ENCODE measurements around the gene CPHXL2. TPM values are rescaled to one million over a fixed set of nuclear protein-coding genes. Genes with fewer than 3 reads are reported as not detected.

The CPHXL2 gene
- total RNA-seq, 1 donor from 2014 or later, result not detected

GRCh38 chr16:75640598-75640997 lies 36.2 kb downstream of the CPHXL2 start:
- no peak overlapping the region for H3K4me3 ChIP-seq
- DNase-seq (ENCODE audit: low spot score in 2 of 2), result no peak
- H3K27ac ChIP-seq, result no peak overlapping the region
- intact Hi-C loops (cut with DNase I), result no loop called here
- TF ChIP-seq CTCF (IDR thresholded peaks at IDR 0.05), result no peak
- H3K4me1 ChIP-seq, result peaks cover 0 to 6% of the 10 kb centered on the region in 2 donors
- no peaks in the 10 kb centered on the region for H3K27me3 ChIP-seq
- no peaks in the 10 kb centered on the region for H3K9me3 ChIP-seq
- peaks cover 47 to 84% of the 10 kb centered on the region in 2 donors for H3K36me3 ChIP-seq

- Histone ChIP-seq H3K4me1 (no peaks in the 10 kb centered on the region), H3K4me3 (no peak overlapping the region), H3K27ac (no peak overlapping the region), H3K36me3 (peaks cover 79 to 100% of the 10 kb centered on the region in 2 donors), H3K27me3 (no peaks in the 10 kb centered on the region), H3K9me3 (no peaks in the 10 kb centered on the region)
- no peak for DNase-seq (ENCODE audit: low spot score in 2 of 2)
- TF ChIP-seq CTCF (IDR thresholded peaks at IDR 0.05), result no peak
- intact Hi-C loops (cut with DNase I), result no loop called here
These were observed 41.8 kb downstream of the CPHXL2 start for GRCh38 chr16:75635036-75635435.

GRCh38 chr16:75632857-75633256 lies 44.0 kb downstream of the CPHXL2 start:
- intact Hi-C loops (cut with DNase I), result no loop called here
- H3K36me3 ChIP-seq, result peaks cover 87 to 100% of the 10 kb centered on the region in 2 donors
- DNase-seq (ENCODE audit: low spot score in 2 of 2), result no peak
- H3K4me3 ChIP-seq, result no peak overlapping the region
- H3K27me3 ChIP-seq, result no peaks in the 10 kb centered on the region
- H3K27ac ChIP-seq, result no peak overlapping the region
- H3K4me1 ChIP-seq, result no peaks in the 10 kb centered on the region
- TF ChIP-seq CTCF (IDR thresholded peaks at IDR 0.05), result no peak
- no peaks in the 10 kb centered on the region for H3K9me3 ChIP-seq

- H3K27ac ChIP-seq, result no peak overlapping the region
- TF ChIP-seq CTCF (IDR thresholded peaks at IDR 0.05), result no peak
- H3K9me3 ChIP-seq, result no peaks in the 10 kb centered on the region
- no peaks in the 10 kb centered on the region for H3K27me3 ChIP-seq
- DNase-seq (ENCODE audit: low spot score in 2 of 2), result no peak
- H3K36me3 ChIP-seq, result peaks cover 81 to 94% of the 10 kb centered on the region in 2 donors
- no peaks in the 10 kb centered on the region for H3K4me1 ChIP-seq
- H3K4me3 ChIP-seq, result no peak overlapping the region
- intact Hi-C loops (cut with DNase I), result no loop called here
These were observed 46.8 kb downstream of the CPHXL2 start for GRCh38 chr16:75630052-75630451.

- H3K4me3 ChIP-seq, result no peak overlapping the region
- TF ChIP-seq CTCF (IDR thresholded peaks at IDR 0.05), result no peak
- H3K27ac ChIP-seq, result no peak overlapping the region
- intact Hi-C loops (cut with DNase I), result loop anchor here (10.0 kb wide), 1 partner anchor 644 kb away; the partner anchor contains the start of gene WDR59
- H3K4me1 ChIP-seq, result no peaks in the 10 kb centered on the region
- H3K36me3 ChIP-seq, result peaks cover 73 to 85% of the 10 kb centered on the region in 2 donors
- H3K9me3 ChIP-seq, result no peaks in the 10 kb centered on the region
- H3K27me3 ChIP-seq, result no peaks in the 10 kb centered on the region
- no peak for DNase-seq (ENCODE audit: low spot score in 2 of 2)
These were observed 47.7 kb downstream of the CPHXL2 start for GRCh38 chr16:75629132-75629531.

GRCh38 chr16:75628351-75628750 lies 48.5 kb downstream of the CPHXL2 start:
- Histone ChIP-seq H3K4me1 (peaks cover 0 to 2% of the 10 kb centered on the region in 2 donors), H3K36me3 (peaks cover 65 to 77% of the 10 kb centered on the region in 2 donors), H3K4me3 (no peak overlapping the region), H3K9me3 (no peaks in the 10 kb centered on the region), H3K27me3 (no peaks in the 10 kb centered on the region), H3K27ac (no peak overlapping the region)
- intact Hi-C loops (cut with DNase I), result loop anchor here (10.0 kb wide), 1 partner anchor 644 kb away; the partner anchor contains the start of gene WDR59
- TF ChIP-seq CTCF (IDR thresholded peaks at IDR 0.05), result no peak
- DNase-seq (ENCODE audit: low spot score in 2 of 2), result no peak

Data from ascending aorta (tissue), 2 donors.